Measurements from ENCODE around the gene MFRP. TPM values are rescaled to one million over a fixed set of nuclear protein-coding genes. Genes with fewer than 3 reads are reported as not detected.

Gene MFRP
- total RNA-seq, 4 donors from 2014 or later = 0.15 TPM; not detected in 3

- H3K27me3 ChIP-seq = no peaks in the 10 kb centered on the region
- WGBS, 2 donors (ENCODE audit: low coverage in 1 of 2) = 40% methylated on average over 2 of the region's 88 CpGs; no CpG with 5 or more reads in 1 of the 2 donors
- H3K36me3 ChIP-seq = peaks cover 0 to 11% of the 10 kb centered on the region in 2 donors
- H3K9me3 ChIP-seq = no peaks in the 10 kb centered on the region
- peaks cover 15 to 95% (median 61%) of the 10 kb centered on the region in 3 donors for H3K4me1 ChIP-seq
- H3K27ac ChIP-seq = peak overlapping the region; percentile 83 to 97 (median 95)
- ATAC-seq = peak; percentile 64
- TF ChIP-seq CTCF (IDR thresholded peaks at IDR 0.05) (no peak), POLR2AphosphoS5 (IDR thresholded peaks at IDR 0.05) (peak; percentile 67), POLR2A (IDR thresholded peaks at IDR 0.05) (peak; percentile 71 to 92), EP300 (IDR thresholded peaks at IDR 0.05) (no peak)
- H3K4me3 ChIP-seq = peak overlapping the region; percentile 50 to 71
Measured at GRCh38 chr11:119363851-119364590, 17.5 kb upstream of the MFRP start.

- no peak for ATAC-seq
- no peaks in the 10 kb centered on the region for H3K9me3 ChIP-seq
- TF ChIP-seq CTCF (IDR thresholded peaks at IDR 0.05) (no peak), EP300 (IDR thresholded peaks at IDR 0.05) (no peak), POLR2A (IDR thresholded peaks at IDR 0.05) (no peak), POLR2AphosphoS5 (IDR thresholded peaks at IDR 0.05) (no peak)
- peaks cover 0 to 18% of the 10 kb centered on the region in 2 donors for H3K36me3 ChIP-seq
- peak overlapping the region; percentile 83 to 97 (median 95) for H3K27ac ChIP-seq
- peaks cover 14 to 88% (median 53%) of the 10 kb centered on the region in 3 donors for H3K4me1 ChIP-seq
- H3K27me3 ChIP-seq = no peaks in the 10 kb centered on the region
- WGBS, 2 donors (ENCODE audit: low coverage in 1 of 2) = 18 to 64% methylated on average over 2 to 3 of the region's 44 CpGs
- H3K4me3 ChIP-seq = peak overlapping the region; percentile 50 to 71
Measured at GRCh38 chr11:119363081-119363850, 16.8 kb upstream of the MFRP start.

DNA sequence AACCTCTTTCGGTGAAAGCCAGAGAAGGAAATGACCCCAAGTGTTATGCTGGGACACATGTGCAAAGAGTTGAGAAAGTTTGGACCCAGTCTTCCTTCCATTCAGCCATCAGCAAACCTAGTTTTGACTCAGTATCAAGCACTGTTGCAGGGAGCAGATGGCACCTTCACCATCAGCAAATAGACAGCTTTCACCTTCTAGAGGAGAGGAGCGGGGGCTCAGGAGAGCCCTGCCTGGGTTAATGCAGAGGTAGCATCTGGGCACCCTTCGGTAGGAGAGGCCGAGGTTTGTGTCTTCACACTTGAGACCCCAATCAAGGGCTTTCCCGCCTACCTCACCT is 16.2 kb upstream of the MFRP start:
- TF ChIP-seq POLR2A (IDR thresholded peaks at IDR 0.05) = no peak
- no peak for TF ChIP-seq POLR2AphosphoS5 (IDR thresholded peaks at IDR 0.05)
- TF ChIP-seq EP300 (IDR thresholded peaks at IDR 0.05) = no peak
- no peak for TF ChIP-seq CTCF (IDR thresholded peaks at IDR 0.05)
- 70 to 90% methylated on average over 1 to 2 of the region's 5 CpGs for WGBS, 2 donors (ENCODE audit: low coverage in 1 of 2)
- peak overlapping the region; percentile 83 to 97 (median 95) for H3K27ac ChIP-seq
- no peaks in the 10 kb centered on the region for H3K27me3 ChIP-seq
- peaks cover 0 to 24% of the 10 kb centered on the region in 2 donors for H3K36me3 ChIP-seq
- peak overlapping the region in 1 of 2 donors; percentile 71 for H3K4me3 ChIP-seq
- H3K4me1 ChIP-seq = peaks cover 8 to 82% (median 48%) of the 10 kb centered on the region in 3 donors
- no peaks in the 10 kb centered on the region for H3K9me3 ChIP-seq
- no peak for ATAC-seq

GRCh38 chr11:119361941-119362725 is 15.6 kb upstream of the MFRP start:
- peaks cover 3 to 81% (median 42%) of the 10 kb centered on the region in 3 donors for H3K4me1 ChIP-seq
- H3K36me3 ChIP-seq = peaks cover 0 to 30% of the 10 kb centered on the region in 2 donors
- H3K9me3 ChIP-seq = no peaks in the 10 kb centered on the region
- H3K27me3 ChIP-seq = no peaks in the 10 kb centered on the region
- H3K4me3 ChIP-seq = peak overlapping the region in 1 of 2 donors; percentile 71
- peak overlapping the region; percentile 83 to 97 (median 95) for H3K27ac ChIP-seq
- ATAC-seq = no peak
- 41 to 68% methylated on average over 8 to 11 of the region's 11 CpGs for WGBS, 2 donors (ENCODE audit: low coverage in 1 of 2)
- no peak for TF ChIP-seq POLR2A (IDR thresholded peaks at IDR 0.05)
- peak; percentile 60 for TF ChIP-seq POLR2AphosphoS5 (IDR thresholded peaks at IDR 0.05)
